ELR (cell line): Measurements from ENCODE around the gene GRIA4.
A peak's percentile ranks its signal among the peaks of the same experiment; 100 is the strongest.

Experiments
- DNase-seq: peaks from one replicate; pipeline ENCODE4 v3.0.0-alpha.2; 2015; ENCODE audit warnings: low read depth

The GRIA4 gene

GRCh38 chr11:105609832-105610781 lies at the start of gene GRIA4:
Gene GRIA4, plus strand, starts transcription at chr11:105610073. Its CDS starts 925 bp downstream, at chr11:105610998.
- peak; percentile 72 for DNase-seq

DNA sequence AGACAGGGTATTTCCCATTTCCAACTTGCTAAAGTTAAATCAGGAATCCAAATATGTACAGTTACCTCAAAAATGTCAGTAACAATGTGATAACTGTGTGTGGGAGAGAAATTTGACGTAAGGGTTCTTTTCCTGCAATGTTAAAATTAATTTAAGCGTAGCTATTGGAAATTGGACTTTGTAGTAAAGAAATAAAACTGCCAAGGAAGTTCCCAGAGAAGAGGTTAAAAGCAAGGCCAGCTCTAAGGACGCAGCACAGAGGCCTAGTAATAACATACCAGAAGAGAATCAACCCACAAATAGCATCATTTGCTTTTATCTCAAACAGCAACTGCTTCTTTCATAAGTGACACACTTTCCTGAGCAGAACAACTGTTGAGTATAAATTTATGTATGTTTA lies 36.8 kb upstream of the GRIA4 start:
- no peak for DNase-seq

DNA sequence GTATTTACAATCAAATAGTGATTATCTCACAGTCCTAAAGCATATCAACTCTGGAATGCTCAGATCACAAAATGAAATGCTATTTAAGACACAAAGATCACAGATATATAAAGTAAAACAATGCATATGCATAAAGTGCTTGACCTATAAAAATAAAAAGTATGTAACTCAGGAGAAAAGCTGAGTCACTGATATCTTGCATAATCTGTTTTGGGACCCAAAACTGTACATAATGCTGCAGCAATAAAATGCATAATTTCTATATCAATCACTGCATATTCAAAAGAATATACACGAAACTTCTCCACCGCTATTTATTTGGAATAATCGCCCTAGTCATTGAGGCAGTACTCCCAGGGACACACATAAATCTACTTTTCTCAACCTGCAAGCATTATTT lies 34.9 kb upstream of the GRIA4 start:
- no peak for DNase-seq

GRCh38 chr11:105577641-105578040 lies 32.2 kb upstream of the GRIA4 start:
- peak; percentile 57 for DNase-seq

- peak; percentile 4 for DNase-seq
These were observed 30.8 kb upstream of the GRIA4 start for GRCh38 chr11:105579111-105579510.

DNA sequence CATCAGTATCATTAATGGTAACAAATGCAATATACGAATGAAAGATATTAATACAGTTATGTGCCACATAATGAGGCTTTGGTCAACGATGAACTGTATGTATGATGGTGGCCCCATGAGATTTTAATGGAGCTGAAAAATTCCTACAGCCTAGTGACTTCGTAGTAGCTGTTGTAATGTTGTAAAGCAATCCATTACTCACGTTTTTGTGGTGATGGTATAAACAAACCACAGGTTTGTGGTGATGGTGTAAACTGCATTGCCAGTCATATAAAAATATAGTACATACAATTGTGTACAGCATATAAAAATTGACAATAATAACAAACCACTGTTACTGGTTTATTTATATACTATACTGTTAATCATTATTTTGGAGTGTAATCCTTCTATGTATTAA lies 27.4 kb upstream of the GRIA4 start:
- peak; percentile 69 for DNase-seq

DNA sequence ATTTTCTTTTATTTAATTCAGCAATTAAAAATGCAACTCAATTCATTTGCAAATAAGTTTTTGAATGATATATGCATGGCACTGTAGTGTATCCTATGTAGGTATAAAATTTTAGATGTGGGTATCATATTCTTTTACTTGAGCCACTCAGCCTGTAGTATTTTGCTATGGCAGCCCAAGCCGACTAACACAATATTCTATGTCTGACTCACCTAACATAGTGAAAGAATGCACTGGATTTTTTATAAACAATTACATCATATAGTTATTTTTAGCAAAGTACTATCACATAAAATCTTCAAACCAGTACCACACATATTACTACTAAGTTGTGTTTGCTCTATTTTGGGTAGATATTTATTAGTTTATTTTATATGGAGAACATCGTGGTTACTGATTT lies 21.9 kb upstream of the GRIA4 start:
- DNase-seq: peak; percentile 79

DNA sequence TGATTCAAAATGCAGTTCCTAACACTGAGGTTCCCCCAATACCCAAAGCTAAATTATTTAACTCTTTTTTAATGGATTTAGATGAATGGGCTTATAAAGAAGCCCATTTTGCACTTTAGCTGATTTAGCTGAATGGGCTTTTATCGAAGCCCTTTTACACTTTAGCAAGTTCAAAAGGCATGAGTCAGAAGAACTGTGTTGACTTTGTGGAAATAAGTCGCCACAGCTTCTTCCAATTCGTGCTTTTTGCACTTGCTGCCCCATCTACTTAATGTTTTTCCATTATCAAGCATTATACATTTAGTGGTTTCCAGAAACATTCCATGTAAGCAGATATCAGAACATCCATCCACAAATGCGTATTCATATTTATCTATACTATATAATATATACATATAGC lies 20.5 kb upstream of the GRIA4 start:
- DNase-seq: no peak

- no peak for DNase-seq
These were observed 17.8 kb upstream of the GRIA4 start for GRCh38 chr11:105592035-105592434.

DNA sequence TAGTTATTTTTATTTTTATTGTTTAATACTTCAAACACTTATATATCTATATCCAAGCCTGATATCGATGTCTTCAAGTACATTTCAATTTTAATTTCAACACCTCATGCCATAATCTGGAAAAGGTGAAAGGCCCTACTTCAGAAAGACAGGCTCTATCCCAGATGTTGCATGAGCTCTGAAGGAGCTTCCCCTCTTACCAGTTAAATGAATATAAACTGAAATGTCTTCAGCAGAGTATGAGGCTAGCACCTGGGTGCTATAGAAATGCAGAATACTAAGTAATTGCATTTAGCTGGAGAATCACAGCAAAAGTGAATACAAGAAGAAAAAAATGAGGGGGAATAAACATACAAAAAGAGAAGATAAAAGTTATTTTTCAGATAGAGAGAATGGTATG lies 11.5 kb upstream of the GRIA4 start:
- DNase-seq: no peak

GRCh38 chr11:105603156-105603555 lies 6.7 kb upstream of the GRIA4 start:
- DNase-seq: no peak

DNA sequence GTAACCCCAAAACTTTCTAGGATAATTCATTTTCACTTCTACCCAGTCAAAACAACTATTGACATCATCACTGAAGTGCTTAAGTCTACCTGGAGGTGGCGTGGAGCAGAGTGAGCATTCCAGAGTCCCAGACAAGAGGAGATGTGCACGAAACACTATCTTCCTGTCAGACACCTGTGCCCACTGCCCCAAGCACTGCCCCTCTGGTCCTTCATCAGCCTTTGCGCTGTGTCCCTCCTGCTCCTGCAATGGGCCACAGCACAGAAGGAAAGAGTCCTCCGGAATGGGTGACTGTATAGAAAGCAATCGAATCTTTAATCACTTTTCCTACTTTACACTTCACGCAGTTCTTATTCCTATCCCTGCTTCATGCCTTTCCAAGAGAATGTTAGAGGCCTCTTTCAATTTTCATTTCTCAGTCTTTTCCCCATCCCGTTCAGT lies 512 bp upstream of the GRIA4 start:
- DNase-seq: peak; percentile 59

DNA sequence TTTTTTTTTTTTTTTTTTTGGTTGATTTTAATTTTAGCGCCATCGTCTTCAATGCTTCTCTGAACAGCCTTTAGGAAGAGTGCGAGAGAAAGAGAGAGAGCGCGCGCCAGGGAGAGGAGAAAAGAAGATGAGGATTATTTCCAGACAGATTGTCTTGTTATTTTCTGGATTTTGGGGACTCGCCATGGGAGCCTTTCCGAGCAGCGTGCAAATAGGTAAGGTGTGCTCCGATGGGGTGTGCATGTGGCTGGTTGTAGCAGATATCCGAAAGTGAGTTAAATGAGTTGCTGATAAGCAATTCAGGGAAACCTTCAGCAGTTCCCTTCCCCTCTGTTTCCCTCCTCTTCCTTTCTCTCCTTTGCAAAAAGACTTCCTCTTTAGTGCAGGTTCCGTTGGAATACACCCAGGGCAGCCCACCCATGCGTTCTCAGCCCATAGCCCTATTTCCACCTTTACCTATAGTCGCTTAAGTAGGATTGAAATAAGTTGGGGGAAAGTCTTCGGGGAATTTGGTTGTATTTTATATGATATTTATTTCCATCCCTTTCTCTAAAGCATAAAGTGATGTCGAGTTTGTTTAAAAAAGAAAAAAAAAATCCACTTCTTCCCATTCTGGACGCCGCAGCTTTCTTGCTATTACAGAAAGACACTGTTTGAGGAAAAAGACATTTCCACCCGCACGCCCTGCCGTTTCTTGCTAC lies 1.1 kb downstream of the GRIA4 start:
- DNase-seq: peak; percentile 1

DNA sequence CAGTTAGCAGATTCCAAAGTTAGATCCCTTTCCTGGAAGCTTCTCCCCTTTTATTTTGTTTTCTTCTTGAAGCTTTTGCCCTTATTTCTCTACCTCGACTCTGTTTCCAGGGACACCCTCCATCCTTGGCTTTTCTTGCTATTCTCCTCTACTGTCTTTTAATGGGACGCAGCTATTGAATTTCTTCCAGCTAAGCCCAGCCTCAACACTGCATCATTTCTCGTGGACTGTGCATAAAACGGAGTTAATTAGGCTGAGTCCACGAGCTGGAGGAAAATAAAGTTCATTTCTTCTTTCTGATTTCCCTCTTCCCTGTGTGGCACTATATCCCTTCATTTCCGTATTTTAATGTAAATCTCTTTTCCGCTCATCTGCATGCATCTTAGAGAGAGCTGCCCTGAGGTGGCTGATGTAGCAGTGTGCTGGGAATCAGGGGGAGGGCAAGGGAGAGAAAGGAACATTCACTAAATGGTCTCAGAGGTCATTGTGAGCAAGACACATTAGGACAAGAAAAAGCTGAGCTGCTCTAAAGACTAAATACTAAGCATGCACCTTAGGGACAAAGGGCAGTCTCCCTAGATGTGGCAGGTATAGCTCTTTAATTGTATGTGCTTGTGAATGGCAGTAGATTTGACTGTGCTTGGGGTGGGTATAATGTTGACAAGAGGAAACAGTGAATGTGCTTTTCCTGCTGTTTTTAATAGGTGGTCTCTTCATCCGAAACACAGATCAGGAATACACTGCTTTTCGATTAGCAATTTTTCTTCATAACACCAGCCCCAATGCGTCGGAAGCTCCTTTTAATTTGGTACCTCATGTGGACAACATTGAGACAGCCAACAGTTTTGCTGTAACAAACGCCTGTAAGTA lies 1.9 kb downstream of the GRIA4 start:
- DNase-seq: peak; percentile 0

DNA sequence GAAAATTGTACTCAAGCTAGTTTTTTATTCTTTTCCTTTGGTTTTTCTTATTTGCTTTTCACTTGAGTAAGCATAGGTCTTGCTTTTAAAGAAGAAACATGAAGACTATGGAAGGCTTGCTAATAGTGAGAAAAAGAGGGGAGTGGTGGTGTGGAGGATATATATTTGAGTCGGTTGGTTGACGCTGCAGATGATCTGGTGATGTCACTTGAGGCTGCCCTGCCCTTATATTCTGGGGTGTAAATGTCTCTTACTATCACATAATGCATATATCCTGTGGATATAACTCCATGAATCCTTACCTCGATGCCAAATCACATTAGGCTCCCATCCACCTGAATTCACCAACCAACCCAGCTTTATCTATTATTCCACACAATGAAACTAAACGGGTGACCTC lies 2.9 kb downstream of the GRIA4 start:
- no peak for DNase-seq

DNA sequence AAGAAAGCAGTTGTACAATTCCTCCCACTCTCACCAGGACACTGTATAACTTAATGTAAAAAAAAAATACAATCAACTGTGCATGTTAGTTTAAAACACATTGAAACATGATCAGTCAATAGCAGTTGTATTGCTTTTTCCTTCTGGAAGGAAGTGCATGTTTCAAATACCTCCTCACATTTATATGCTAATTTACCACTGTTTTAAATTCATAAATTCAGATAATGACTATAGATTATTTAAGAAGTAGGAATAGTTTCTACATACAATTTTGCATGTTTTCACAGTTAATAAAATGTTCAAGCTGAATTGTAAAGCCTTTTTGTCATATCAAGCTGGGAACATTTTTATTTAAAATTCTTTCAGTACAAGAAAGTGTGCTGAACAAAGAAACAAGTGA lies 3.3 kb downstream of the GRIA4 start:
- no peak for DNase-seq

- no peak for DNase-seq
These were observed 8.6 kb downstream of the GRIA4 start for GRCh38 chr11:105618343-105618955.

DNA sequence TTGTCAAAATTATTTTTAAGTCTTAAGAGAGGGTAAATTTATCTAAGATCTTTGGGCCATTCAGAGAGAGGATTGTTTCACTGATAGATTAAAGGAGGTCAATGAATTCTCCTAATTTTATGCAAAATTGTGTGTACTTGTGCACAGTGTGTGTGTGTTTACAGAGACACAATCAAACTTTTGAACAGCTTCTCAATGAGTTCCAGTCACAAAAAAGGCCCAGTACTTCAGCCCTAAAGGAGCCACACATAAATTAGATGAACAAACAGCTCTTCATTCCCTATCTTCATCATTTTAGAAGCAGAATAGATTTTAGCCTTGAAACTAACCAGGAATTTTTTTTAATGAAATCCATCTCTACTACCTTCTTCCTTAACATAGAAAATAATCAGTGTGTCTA lies 9.7 kb downstream of the GRIA4 start:
- no peak for DNase-seq

GRCh38 chr11:105622016-105622415 lies 12.1 kb downstream of the GRIA4 start:
- DNase-seq: peak; percentile 48

- DNase-seq: no peak
These were observed 22.4 kb downstream of the GRIA4 start for GRCh38 chr11:105632316-105632715.

- no peak for DNase-seq
These were observed 25.6 kb downstream of the GRIA4 start for GRCh38 chr11:105635466-105635865.

- no peak for DNase-seq
These were observed 26.6 kb downstream of the GRIA4 start for GRCh38 chr11:105636496-105636895.
